ENCODE data around the gene CD1E. TPM values are rescaled to one million over a fixed set of nuclear protein-coding genes. Genes with fewer than 3 reads are reported as not detected.

The CD1E gene
- total and polyA plus RNA-seq, 2 of the 13 experiments (the other 11 are each of a cell fraction or from before 2014, with no cell fraction given): not detected

DNA sequence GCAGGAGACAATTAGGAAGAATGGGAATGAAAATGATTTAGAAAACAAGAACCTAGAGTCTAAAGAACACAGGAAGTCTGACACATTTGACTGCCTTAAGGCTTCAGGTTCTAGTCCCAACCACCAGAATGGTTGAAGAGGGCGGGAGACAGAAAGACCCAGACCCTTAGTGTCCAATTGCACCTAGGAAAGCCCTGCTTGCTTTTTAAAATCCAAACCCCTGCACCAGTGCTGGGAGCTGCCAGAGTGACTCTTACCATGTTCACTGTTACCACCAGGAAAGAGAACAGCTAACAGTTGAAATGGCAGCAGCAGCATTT is 22.6 kb upstream of the CD1E start:
- no peak overlapping the region for H3K9ac ChIP-seq (ENCODE audit: insufficient read depth, low read depth, low read length)
- H2AFZ ChIP-seq (ENCODE audit: low read length): no peak overlapping the region
- no peak for DNase-seq (ENCODE audit: low spot score)
- H3K9me3 ChIP-seq (ENCODE audit: low read length): peaks cover 2% of the 10 kb centered on the region
- BruUV-seq (replicated peaks): no TSS peak
- ATAC-seq: no peak
- POLR2A ChIA-PET: no interaction called here
- intact Hi-C loops (cut with micrococcal nuclease; ENCODE audit: unreplicated experiment): no loop called here
- H3K4me2 ChIP-seq (ENCODE audit: low read depth, low read length): no peak overlapping the region
- FAIRE-seq: no peak
- no peak for TF ChIP-seq ZNF33A (CRISPR knock-in tag; IDR thresholded peaks at IDR 0.05; ENCODE audit: borderline replicate concordance)
- TF ChIP-seq, protein P1, sequence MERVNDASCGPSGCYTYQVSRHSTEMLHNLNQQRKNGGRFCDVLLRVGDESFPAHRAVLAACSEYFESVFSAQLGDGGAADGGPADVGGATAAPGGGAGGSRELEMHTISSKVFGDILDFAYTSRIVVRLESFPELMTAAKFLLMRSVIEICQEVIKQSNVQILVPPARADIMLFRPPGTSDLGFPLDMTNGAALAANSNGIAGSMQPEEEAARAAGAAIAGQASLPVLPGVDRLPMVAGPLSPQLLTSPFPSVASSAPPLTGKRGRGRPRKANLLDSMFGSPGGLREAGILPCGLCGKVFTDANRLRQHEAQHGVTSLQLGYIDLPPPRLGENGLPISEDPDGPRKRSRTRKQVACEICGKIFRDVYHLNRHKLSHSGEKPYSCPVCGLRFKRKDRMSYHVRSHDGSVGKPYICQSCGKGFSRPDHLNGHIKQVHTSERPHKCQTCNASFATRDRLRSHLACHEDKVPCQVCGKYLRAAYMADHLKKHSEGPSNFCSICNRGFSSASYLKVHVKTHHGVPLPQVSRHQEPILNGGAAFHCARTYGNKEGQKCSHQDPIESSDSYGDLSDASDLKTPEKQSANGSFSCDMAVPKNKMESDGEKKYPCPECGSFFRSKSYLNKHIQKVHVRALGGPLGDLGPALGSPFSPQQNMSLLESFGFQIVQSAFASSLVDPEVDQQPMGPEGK (CRISPR knock-in tag; IDR thresholded peaks at IDR 0.05): no peak
- no peak for TF ChIP-seq TBP (CRISPR knock-in tag; IDR thresholded peaks at IDR 0.05)
- no peak for TF ChIP-seq ZNF607 (CRISPR knock-in tag; IDR thresholded peaks at IDR 0.05; ENCODE audit: borderline replicate concordance)
- TF ChIP-seq ZNF549 (CRISPR knock-in tag; IDR thresholded peaks at IDR 0.05): no peak
- TF ChIP-seq CCDC6 (CRISPR knock-in tag; IDR thresholded peaks at IDR 0.05): no peak
- TF ChIP-seq, protein P2, sequence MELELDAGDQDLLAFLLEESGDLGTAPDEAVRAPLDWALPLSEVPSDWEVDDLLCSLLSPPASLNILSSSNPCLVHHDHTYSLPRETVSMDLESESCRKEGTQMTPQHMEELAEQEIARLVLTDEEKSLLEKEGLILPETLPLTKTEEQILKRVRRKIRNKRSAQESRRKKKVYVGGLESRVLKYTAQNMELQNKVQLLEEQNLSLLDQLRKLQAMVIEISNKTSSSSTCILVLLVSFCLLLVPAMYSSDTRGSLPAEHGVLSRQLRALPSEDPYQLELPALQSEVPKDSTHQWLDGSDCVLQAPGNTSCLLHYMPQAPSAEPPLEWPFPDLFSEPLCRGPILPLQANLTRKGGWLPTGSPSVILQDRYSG (CRISPR knock-in tag; IDR thresholded peaks at IDR 0.05): no peak
- TF ChIP-seq PLRG1 (conservative IDR thresholded peaks at IDR 0.05): no peak
- no peak for TF ChIP-seq ZNF136 (CRISPR knock-in tag; IDR thresholded peaks at IDR 0.05; ENCODE audit: low read depth)
- TF ChIP-seq FOXJ3 (CRISPR knock-in tag; IDR thresholded peaks at IDR 0.05; ENCODE audit: borderline replicate concordance): no peak
- TF ChIP-seq ISX (CRISPR knock-in tag; conservative IDR thresholded peaks at IDR 0.05): no peak
- TF ChIP-seq U2AF1 (optimal IDR thresholded peaks at IDR 0.05; ENCODE audit: low read depth, low read length): no peak
- TF ChIP-seq AGO2 (optimal IDR thresholded peaks at IDR 0.05; ENCODE audit: low read depth, low read length): no peak
- TF ChIP-seq ZFP36L1 (CRISPR knock-in tag; IDR thresholded peaks at IDR 0.05): no peak
- no peak for TF ChIP-seq ZNF296 (CRISPR knock-in tag; conservative IDR thresholded peaks at IDR 0.05)
- no peak for TF ChIP-seq ZC3H13 (CRISPR knock-in tag; IDR thresholded peaks at IDR 0.05)
- TF ChIP-seq PHF8 (CRISPR knock-in tag; IDR thresholded peaks at IDR 0.05): no peak
- no peak for TF ChIP-seq ZFYVE20 (CRISPR knock-in tag; IDR thresholded peaks at IDR 0.05; ENCODE audit: borderline replicate concordance, low read depth)
- no peak for TF ChIP-seq XBP1 (CRISPR knock-in tag; IDR thresholded peaks at IDR 0.05)
- no peaks in the 10 kb centered on the region for H3K36me3 ChIP-seq (replicated peaks in 1 of 2; ENCODE audit: control insufficient read depth in 1 of 2, insufficient read depth in 2 of 2, low read length in 2 of 2)
- CTCF ChIA-PET (ENCODE audit: low intra/inter-chr PET ratio, low total read pairs): no interaction called here
- no peaks in the 10 kb centered on the region for H3K4me1 ChIP-seq (ENCODE audit: insufficient read depth, low read length)
- H3K79me2 ChIP-seq (ENCODE audit: insufficient read depth, low read length): no peaks in the 10 kb centered on the region
- H3K27ac ChIP-seq (ENCODE audit: extremely low read length, insufficient read depth, low read length): no peak overlapping the region
- H3K4me3 ChIP-seq (replicated peaks in 1 of 3; ENCODE audit: insufficient read depth in 1 of 3, low read depth in 2 of 3, low read length in 3 of 3): no peak overlapping the region
- H3K27me3 ChIP-seq (ENCODE audit: control insufficient read depth in 1 of 2, insufficient read depth in 2 of 2, low read length in 2 of 2): no peaks in the 10 kb centered on the region
- WGBS (ENCODE audit: low lambda C conversion rate): 0% methylated on average over 1 of the region's 1 CpG
- in situ Hi-C loops (cut with HindIII; ENCODE audit: extremely low pct_ligation_motif_present, low pct_unique_long_range_greater_than_20kb): no loop called here
- no peaks in the 10 kb centered on the region for H4K20me1 ChIP-seq (ENCODE audit: insufficient read depth, low read length)
